GM18511 (cell line): ENCODE measurements around the gene CFD.
"Not testable (repeated sequence)": the region's sequence is repeated elsewhere in the genome, so short reads cannot be mapped to it uniquely, and the experiment has no call there.

Experiments used
- ATAC-seq: cut with Tn5 transposase; IDR thresholded peaks from one replicate; pipeline ENCODE4 v1.9.1; 2021; ENCODE audit warnings: mild to moderate bottlenecking, moderate library complexity; ENCODE audit not compliant: unreplicated experiment

The CFD gene

DNA sequence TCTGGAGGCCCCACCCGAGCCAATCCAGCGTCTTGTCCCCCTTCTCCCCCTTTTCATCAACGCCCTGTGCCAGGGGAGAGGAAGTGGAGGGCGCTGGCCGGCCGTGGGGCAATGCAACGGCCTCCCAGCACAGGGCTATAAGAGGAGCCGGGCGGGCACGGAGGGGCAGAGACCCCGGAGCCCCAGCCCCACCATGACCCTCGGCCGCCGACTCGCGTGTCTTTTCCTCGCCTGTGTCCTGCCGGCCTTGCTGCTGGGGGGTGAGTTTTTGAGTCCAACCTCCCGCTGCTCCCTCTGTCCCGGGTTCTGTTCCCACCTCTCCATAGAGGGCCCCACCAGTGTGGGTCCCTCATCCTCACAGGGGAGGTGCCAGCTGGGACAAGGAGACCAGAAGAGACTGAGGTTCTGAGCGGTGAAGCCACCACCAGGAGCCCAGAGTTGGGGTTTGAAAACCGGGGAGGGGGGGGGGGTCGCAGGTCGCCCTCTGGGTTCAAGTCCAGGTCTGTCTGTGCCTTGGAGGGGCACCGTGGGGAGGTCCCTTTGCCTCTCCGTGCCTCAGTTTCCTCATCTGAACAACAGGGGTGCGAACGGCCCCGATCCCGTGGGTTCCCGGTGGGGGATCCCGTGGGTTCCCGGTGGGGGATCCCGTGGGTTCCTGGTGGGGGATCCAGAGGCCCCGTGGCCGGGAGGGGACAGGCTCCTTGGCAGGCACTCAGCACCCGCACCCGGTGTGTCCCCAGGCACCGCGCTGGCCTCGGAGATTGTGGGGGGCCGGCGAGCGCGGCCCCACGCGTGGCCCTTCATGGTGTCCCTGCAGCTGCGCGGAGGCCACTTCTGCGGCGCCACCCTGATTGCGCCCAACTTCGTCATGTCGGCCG is 7.1 kb upstream of the CFD start, which contains the start of gene ELANE:
TSS of gene ELANE (plus strand) at position 168 of the 878 bp plus-strand sequence. CDS start at position 194, 26 bp downstream.
- ATAC-seq, result no peak

DNA sequence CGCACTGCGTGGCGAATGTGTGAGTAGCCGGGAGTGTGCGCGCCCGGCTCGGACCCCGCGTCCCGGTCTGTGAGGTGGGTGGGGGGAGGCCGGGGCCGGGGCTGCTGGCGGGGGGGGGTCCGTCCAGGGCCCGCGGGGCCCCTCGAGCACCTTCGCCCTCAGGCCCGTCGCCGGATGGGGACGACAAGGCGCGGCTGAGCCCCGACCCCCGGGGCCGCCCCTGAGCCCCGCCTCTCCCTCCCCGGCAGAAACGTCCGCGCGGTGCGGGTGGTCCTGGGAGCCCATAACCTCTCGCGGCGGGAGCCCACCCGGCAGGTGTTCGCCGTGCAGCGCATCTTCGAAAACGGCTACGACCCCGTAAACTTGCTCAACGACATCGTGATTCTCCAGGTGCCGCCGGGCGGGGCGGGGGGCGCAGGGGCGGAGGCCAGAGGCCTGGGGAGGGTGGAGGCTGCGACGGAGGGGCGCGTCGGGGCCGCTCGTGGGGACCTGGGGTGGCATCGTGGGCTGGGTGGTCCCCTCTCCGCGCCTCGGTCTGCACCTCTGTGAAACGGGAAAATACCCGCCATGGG is 6.4 kb upstream of the CFD start:
- no peak for ATAC-seq

DNA sequence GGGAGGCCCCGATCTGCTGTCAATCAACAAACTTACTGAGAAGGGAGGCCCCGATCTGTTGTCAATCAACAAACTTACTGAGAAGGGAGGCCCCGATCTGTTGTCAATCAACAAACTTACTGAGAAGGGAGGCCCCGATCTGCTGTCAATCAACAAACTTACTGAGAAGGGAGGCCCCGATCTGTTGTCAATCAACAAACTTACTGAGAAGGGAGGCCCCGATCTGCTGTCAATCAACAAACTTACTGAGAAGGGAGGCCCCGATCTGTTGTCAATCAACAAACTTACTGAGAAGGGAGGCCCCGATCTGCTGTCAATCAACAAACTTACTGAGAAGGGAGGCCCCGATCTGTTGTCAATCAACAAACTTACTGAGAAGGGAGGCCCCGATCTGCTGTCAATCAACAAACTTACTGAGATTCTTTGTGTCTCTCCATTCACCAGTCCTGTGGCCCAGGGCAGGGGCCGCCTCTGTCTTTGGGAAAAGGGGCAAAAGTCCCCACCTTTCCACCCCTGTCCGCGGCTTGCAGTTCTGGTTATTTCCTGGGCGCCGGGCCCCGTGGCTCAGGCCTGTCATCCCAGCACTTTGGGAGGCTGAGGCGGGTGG is 5.7 kb upstream of the CFD start:
- ATAC-seq, result not testable (repeated sequence)

DNA sequence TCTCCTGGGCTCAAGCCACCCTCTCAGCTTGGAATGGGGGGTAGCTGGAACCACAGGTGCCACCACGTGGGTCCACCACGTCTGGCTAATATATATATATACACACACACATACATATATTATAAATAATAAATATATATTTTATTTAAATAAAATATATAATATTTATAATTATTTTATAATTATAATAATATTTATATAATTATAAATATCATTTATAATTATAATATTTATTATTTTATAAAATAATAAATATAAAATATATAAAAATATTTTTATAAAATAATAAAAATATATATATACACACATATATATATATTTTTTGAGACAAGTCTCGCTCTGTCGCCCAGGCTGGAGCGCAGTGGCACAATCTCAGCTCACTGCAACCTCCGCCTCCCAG is 4.9 kb upstream of the CFD start:
- ATAC-seq, result no peak

DNA sequence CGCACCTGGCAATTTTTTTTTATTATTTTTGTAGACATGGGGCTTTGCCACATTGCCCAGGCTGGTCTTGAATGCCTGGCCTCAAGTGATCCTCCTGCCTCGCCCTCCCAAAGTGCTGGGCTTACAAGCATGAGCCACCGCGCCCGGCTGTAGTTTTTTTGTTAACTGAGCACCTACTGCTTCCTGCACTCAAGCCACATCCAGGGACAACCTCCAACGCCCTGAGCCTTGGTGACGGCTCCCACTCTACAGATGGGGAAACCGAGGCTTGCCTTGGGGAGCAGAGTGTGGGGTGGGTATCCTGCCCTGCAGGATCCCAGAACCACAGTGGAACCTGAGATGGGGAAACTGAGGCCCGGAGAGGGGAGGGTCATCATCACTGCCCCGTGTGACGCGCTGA is 4.3 kb upstream of the CFD start:
- no peak for ATAC-seq

DNA sequence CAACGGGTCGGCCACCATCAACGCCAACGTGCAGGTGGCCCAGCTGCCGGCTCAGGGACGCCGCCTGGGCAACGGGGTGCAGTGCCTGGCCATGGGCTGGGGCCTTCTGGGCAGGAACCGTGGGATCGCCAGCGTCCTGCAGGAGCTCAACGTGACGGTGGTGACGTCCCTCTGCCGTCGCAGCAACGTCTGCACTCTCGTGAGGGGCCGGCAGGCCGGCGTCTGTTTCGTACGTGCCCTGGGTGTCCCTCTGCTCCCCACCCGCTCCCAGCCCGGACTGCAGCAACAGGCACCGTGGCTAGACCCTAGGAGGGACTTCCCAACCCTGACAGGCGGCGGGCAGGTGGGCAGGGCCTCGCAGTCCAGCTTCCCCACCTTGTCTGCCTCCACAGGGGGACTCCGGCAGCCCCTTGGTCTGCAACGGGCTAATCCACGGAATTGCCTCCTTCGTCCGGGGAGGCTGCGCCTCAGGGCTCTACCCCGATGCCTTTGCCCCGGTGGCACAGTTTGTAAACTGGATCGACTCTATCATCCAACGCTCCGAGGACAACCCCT is 3.8 kb upstream of the CFD start:
- ATAC-seq, result no peak

DNA sequence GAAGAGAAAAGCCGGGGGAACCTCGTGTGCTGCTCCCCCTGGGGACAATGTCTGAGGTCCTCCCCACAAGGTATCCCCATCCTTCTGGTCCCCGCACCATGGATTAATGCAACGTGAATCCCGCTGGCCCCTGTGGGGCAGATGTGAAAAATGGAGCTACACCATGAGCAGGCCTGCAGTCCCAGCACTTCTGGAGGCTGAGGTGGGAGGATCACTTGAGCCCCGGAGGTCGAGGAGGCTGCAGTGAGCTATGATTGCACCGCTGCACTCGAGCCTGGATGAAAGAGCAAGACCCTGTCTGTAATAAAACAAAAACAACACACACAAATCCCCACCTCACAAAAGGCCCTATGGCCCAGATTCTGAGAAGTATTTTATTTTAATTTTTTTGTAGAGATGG is 1.2 kb upstream of the CFD start:
- no peak for ATAC-seq

DNA sequence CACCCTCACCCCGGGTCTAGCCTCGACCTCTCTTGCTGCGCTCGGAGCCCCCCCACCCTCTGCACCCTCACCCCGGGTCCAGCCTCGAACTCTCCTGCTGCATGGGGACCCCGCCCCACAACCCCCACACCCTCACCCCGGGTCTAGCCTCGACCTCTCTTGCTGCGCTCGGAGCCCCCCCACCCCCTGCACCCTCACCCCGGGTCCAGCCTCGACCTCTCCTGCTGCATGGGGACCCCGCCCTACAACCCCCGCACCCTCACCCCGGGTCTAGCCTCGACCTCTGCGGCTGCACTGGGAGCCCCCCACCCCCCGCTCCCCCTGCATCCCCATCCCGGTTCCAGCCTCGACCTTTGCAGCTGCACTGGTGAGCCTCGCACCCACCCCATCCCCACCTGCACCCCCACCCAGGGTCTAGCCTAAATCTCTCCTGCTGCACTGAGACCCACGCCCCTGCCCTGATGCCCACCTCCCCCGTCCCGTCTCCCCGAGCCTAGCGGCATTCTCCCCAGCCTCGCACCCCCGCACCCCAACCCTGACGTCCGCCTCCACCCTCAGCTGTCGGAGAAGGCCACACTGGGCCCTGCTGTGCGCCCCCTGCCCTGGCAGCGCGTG is 1.8 kb downstream of the CFD start:
- ATAC-seq, result no peak

DNA sequence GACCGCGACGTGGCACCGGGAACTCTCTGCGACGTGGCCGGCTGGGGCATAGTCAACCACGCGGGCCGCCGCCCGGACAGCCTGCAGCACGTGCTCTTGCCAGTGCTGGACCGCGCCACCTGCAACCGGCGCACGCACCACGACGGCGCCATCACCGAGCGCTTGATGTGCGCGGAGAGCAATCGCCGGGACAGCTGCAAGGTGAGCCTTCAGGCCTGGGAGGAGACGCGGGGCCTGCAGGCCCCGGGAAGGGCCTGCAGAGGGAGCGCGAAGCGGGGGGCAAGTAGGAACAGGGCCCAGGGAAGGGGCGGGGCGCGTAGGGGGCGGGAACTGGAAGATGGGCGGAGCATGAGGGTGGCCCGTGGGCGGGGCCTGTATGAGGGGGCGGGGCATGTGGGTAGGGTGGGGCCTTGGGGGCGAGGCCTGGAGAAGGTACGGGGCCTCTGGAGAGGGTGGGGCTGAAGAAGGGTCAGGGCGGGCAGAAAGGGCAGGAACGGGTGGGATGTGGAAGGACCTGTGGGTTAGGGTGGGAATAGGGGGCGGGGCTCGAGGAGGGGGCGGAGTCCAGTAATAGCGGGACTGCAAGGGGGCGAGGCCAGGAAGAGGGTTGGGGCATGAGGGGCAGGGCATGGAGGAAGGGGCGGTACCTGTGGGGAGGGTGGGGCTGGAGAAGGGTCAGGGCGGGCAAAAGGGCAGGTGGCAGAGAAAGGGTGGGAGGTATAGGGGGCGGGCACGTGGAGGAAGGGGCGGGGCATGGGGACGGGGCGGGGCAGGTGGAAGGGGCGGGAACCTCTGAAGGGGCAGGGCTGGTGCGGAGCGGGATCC is 2.5 kb downstream of the CFD start:
- ATAC-seq, result no peak

DNA sequence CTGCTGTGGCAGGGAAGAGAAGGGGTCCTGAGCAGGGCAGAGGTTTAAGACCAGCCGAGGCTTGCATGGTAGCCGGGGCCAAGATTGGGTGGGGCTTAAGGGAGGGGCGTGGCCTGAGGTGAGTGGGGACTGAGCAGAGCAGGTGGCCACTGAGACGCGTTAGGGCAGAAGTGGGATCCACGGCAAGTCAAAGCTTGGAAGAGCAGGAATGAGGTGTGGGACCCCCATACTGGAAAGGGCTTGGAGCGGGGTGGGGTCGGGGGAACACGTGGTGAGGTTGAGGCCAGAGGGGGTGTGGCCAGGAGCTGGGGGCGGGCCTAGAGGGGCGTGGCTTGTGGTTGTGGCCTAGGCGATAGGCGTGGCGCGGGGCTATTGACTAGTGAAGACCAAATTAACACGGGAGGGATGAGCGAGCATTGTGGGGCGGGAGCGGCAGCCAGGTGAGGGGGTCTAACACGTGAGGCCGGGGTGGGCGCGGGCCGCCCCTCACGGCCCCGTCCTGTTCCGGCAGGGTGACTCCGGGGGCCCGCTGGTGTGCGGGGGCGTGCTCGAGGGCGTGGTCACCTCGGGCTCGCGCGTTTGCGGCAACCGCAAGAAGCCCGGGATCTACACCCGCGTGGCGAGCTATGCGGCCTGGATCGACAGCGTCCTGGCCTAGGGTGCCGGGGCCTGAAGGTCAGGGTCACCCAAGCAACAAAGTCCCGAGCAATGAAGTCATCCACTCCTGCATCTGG is 3.3 kb downstream of the CFD start:
- ATAC-seq, result no peak

DNA sequence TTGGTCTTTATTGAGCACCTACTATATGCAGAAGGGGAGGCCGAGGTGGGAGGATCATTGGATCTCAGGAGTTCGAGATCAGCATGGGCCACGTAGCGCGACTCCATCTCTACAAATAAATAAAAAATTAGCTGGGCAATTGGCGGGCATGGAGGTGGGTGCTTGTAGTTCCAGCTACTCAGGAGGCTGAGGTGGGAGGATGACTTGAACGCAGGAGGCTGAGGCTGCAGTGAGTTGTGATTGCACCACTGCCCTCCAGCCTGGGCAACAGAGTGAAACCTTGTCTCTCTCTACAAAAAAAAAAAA is 3.8 kb downstream of the CFD start:
- no peak for ATAC-seq

DNA sequence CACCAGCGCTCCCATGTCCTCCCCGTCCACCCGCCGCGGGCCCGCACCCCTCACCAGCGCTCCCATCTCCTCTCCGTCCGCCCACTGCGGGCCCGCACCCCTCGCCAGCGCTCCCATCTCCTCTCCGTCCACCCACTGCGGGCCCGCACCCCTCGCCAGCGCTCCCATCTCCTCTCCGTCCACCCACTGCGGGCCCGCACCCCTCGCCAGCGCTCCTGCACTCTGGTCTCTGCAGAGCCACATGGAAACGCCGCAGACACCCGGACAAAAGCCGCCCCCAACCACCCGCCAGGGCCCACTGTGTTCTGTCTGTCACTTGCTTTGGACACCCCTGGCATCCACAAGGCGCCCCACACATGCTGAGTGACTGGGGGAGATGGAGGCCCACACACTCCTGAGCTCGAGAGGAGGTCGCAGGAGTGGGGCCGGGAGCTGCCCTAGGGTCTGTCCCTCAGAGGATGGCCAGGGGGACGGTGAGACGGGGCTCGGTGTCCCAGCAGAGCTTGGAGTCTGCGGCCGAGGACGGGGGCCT is 7.4 kb downstream of the CFD start:
- ATAC-seq, result no peak

DNA sequence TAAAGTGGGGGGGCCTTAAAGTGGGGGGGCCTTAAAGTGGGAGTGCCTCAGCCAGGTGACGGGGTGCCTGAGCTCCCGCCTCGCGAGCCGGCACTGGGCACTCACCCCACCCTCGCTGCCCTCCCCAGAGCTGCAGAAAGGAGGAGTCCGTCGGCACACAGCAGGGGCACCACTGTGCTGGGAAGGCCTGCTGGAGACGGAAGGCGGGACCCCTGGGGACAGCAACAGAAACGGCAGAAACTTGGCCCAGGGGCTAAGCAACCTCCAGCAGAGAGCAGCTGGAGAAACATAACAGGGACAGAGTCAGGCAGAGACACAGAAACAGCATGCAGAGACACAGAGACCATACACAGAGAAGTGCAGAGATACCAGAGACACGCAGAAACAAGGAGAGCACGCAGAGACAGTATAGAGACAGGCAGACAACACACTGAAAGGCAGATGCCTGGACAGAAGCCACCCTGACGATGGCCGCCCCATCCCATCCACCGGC is 7.9 kb downstream of the CFD start:
- ATAC-seq, result no peak

DNA sequence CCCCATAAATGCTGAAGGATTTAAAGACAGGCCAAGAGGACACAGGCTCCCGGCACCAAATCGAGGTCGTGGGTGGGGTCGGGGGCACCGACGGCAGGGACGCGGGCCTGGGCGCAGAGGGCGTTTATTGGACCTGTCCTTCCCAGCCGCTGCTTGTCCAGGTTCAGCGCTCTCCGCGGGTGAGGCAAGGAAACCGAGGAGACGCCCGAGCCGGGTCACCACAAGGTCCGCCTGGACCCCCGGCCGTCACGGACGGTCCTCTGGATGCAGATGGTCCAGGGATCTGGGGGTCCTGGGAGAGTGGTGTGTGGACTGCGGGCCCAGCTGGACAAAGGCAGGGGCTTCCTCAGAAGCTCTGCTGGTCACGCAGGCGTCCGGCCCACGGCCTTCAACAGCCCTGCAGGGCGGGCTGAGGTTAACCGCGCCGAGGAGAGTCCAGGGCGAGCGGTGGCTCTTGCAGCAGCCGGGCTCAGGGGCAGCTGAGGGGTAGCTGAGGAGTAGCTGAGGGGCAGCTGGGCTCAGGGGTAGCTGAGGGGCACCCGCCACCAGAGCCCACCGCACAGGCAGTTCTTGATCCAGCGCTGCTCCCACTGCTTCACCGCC is 8.5 kb downstream of the CFD start:
- no peak for ATAC-seq

DNA sequence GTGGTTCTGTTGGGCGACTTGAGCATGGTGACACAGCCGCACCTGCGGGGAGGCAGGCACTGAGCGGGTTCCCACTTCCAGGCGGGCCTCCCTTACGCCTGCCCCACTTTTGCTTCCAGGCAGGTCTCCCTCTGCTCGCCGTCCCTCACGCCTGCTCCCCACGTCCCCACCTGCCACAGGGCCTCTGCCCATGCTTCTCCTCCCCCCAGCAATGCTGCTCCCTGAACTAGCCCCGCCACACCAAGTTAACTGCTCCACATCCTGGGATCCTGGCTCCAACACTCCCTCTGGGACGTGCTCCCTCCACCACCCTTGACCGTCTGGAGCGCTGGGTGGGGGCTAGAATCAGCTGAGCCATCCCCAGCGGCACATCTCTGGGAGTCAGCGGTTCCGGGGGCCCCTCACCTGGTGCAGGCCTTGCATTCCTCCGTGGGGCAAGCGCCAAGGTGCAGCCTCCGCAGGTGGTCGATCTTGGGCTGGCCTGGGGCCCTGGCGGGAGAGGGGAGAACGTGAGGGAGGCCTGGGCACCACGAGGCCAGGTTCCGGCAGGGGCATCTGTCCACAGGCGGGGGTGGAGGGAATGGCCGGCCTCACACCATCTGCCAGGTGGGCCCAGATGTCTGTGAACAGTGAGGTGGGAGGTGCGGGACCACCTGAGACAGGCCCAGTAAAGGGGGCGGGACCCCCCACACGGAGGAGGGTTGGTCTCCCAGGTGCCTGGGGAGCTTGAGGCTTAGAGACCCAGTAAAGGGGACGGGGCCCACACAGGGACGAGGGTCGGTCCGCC is 9.2 kb downstream of the CFD start:
- no peak for ATAC-seq

DNA sequence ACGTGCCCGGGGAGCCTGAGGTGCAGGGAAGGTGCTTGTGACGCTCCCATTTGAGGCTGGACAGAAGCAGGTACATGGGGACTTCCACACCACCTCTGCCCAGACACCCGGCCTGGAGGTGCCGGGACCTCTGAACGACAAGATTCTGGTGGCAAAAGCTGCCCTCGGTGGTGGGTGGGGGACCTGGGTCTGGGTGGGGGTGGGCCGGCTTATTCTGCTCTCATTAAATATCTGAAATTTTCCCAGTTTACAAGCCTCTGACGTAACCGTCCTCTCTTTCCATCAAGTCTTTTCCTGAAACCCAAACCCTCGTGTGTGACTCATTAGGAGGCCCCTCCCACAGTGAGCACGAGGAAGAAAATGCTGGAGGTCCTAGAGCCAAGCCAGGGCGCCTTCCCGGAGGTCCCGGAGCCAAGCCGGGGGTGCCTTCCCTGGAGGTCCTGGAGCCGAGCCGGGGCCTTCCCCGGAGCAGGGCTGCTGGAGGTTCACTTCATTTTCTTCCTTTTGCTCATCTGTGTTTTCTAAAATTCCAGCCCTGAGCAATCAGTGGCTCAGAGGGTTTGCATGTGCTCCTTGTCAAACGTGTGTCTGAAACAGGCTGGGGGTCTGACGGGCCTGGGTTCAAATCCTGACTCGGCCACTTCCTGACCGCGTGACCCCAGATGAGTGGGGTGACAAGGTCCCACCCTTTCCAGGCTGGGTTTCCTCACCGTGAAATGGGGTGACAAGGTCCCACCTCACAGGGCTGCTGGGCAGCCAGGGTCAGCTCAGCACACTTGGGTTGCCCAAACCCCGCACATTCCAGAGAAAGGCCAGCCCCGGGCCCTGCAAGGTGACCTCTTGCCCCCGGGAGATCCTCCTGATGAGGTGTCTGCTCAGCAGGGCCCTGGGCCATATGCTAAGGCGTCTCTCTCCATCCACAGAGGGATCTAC is 10.0 kb downstream of the CFD start:
- ATAC-seq, result no peak

DNA sequence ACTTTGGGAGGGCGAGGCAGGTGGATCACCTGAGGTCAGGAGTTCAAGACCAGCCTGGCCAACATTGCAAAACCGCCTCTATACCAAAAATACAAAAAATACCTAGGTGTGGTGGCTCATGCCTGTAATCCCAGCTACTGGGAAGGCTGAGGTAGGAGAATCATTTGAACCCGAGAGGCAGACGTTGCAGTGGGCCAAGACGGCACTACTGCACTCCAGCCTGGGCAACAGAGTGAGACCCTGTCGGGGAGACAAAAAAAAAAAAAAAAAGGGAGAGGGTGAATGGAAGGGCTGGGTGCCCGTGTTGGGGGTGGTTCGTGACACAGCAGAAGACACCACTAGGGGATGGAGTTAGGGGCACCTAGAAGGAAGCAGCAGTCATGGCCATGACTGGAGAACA is 10.8 kb downstream of the CFD start:
- ATAC-seq, result no peak
